Upper lobe of left lung (tissue), 4 donors: ENCODE results near the gene ZNF668.

ENCODE experiments used
- CTCF ChIP-seq, 6 experiments: fragments of 450-650 bp in 4 of 6; fragments of 200-600 bp in 2 of 6; sonication (generic) in 2 of 6; IDR thresholded peaks; one replicate each; pipeline ENCODE4 v1.5.1; 2016 to 2019; ENCODE audit warnings: antibody characterized with exemption in 6 of 6
- EP300 ChIP-seq, 4 donors: sonication (generic); formaldehyde crosslinking; IDR thresholded peaks; one replicate each; pipeline ENCODE4 v1.5.1; 2017; ENCODE audit warnings: antibody characterized with exemption in 4 of 4, control low read depth in 2 of 4

- no peak for TF ChIP-seq EP300 (IDR thresholded peaks at IDR 0.05)
- TF ChIP-seq CTCF (IDR thresholded peaks at IDR 0.05), result no peak
These were observed 8.5 kb upstream of the ZNF668 start for GRCh38 chr16:31082368-31083045.
